Stimulated activated CD8-positive, alpha-beta memory T cell treated with anti-CD3 and anti-CD28 coated beads, Interleukin-4, amount 100 ng/mL, for 4 hours (primary cell): ENCODE measurements around the gene BTBD9.

Experiments
- DNase-seq, 2 donors: peaks; one replicate each; pipeline ENCODE4 v3.0.0-alpha.2; 2020; ENCODE audit warnings: low read depth in 2 of 2, low spot score in 1 of 2

BTBD9 gene

DNA sequence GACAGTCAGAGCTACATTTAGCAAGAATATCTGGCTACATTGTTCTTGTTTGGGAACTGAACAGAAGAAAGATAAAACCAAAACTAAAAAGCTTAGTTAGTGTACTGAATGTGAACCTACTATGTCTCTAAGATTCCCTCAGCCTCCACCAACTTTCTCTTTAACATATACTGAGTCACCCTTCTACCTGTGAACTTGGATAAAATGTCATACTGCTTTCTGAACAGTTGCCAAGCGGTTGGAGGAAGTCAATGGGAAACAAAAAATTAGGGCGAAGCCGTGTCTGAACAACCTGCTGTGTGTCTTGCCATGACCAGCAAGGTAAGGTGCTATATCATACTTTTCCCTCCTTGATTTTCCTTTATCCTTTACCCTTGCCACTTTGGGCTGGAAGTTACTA, 243.5 kb downstream of the BTBD9 start:
- DNase-seq = no peak

DNA sequence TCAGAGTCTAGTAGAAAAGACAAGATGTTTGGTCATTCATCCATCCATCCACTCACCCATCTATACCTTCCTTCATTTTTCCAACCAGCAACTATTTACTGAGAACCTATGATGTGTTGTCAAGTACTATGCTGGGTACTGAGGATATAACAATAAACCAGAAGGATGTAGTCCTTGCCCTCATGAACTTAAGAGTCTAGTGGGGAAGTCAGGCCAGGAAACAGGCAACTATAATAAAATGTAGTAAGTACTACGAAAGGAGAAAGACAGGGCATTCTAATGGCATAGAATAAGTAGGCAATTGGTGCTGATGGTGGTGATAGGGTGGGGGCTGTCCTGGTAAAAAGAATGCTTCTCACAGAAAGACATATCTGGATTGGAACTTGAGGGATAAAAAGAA, 245.7 kb downstream of the BTBD9 start:
- no peak for DNase-seq

DNA sequence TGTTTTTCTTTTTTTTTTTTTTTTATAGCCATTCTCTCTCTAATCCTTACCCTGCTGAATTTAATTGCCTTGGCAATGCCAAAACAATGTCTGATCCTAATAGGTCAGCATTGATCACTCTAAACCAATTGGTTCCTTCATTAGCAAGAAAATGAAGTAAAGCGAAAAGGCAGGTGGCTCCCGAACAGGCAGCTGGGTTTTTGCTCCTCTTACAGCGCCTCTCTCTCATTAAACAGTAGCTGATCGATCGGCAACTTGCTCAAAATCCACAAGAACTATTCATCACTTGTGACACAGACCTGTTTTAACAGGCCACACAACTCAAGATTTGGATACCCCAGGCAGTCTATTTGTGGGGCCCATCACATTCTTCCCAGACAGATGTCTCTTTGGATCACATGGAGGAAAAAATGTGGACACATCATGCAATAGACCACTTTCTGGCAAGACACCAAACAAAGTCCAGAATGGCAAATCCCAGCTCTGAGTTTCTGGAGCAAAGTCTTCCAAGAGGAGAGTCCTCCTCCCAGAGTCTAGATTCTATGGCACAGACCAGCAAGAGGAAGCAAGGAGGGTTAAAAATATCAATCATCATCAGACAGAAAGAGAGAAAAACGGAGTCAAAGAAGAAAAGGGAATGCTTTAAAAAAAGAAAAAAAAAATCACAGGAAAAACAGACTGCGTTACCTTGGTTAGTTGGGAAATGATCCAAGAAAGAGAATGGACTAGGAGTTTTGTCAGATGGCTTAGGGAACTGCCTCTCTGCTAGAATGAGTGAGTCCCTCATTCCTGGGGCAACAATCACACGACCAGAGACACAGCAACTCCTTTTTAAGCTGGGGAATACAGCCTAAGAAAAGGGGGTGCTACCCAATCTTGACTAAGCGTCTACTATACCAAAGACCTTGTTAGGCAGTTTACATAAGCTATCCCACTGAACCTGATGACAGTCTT, 247.8 kb downstream of the BTBD9 start:
- no peak for DNase-seq

DNA sequence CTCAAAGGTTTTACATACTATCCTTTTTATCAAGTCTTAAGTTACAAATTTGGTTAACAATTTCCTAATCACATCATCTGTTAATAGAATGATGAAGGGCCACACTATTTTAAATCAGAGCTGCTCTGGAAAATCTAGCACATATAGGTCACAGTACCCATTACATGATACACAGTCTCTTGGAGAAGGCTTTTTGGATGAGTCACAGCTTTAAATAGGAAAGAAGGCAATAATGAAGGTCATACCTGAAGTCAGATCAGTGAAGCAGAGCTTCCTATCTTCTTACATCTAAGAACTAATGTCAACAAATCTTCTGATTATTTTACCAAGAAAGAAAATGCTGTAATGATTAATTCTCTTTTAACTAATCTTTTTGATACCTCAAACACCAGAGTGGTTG, 248.5 kb downstream of the BTBD9 start:
- DNase-seq = no peak

DNA sequence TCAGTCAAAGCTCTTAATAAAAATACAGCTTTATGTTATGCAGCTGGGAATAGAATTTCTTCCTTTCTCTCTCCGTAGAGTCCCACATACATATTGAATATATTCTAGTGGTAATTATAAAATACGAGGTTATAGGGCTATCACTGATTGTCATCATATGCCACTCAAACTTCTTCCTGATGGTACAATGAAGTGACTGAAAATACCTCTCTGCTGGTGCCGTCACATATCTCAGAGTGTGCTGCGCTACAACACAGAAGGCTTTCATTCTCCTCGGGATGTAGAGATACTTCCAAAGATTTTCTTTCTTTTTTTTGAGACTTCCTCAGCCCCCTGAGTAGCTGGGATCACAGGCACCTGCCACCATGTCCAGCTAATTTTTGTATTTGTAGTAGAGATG, 249.9 kb downstream of the BTBD9 start:
- no peak for DNase-seq

DNA sequence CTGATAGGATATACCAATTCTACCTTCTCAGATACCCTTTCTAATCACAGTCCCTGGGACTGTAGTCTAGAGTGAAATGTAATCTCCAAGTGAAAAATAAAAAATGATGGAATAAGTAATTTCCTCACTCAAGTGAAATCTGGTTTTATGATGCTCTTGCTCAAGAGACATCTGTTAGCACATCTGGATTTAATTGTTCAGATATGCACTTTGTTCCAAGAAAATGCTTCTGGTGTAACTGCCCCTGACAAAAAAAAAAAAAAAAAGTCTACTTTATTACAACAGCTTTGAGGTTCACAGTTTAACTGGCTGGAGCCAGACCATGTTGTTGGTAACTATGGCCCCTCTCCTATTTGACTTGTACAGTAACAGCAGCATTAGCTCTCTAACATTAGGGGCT, 251.8 kb downstream of the BTBD9 start:
- DNase-seq = no peak

DNA sequence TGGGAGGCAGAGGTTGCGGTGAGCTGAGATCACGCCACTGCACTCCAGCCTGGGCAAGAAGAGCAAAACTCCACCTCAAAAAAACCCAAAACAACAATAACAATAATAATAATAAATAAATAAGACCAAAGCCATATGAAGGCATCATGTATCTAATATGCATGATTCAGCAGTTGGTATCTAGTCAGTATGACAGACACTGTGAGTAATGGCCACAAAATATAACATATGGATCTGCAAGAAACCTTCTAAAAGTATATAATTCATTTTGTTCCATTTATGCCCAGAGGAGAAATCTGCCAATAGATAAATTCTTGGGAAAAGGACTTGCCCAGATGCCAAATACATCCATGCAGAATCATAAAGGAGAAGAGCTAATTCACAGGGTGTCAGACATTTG, 252.3 kb downstream of the BTBD9 start:
- DNase-seq = no peak

DNA sequence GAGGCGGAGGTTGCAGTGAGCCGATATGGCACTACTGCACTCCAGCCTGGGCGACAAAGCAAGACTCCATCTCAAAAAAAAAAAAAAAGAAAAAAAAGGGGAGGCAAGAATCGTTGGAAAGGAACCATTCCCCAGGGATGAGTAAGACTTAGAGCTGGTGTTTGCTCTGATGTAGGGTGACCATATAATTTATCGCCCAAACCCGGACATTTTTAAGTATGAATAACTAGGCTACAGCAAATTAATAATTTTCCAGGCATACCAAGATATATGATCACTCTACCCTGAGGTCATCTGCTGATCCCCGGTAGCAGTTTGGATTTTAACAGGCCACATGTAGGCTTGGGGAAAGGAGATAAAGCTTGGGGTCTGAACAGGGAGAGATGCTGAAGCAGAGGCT, 260.9 kb downstream of the BTBD9 start:
- no peak for DNase-seq

DNA sequence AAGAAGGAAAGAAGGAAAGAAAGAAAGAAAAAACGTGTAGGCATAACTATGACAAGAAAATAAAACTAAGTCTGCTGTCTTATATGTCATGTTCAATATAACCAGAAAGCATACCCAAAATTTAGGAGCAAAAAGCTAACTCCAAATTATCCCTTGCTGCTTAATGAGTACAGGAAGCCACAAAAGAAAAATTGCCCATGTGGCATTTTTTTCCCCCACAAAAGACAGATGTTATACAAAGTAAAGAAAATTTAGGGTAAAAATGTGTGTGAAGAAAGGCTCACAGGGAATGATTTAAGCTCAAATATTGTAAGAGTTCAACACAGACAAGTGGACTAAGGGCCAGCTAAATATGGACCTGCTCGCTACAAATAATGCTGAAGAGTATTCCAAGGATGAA, 263.8 kb downstream of the BTBD9 start:
- no peak for DNase-seq

DNA sequence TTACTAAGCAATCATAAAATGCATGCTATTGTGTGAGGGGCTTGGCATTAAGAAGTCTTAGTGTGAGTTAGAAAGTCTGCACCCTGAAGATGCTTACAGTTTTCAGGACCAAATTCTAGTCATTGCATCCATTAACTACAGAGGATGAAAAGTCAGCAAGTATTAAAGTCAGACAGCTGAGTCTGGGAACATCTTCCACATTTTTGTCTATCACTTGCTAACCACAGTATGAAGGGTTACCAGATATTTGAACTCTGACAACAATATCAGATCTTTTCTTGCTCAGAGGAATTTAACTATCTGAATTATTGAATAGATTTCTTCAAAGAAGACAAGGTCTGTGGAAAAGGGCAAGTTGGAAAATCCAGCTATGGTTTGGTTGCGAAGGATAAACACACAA, 264.4 kb downstream of the BTBD9 start:
- DNase-seq = no peak

DNA sequence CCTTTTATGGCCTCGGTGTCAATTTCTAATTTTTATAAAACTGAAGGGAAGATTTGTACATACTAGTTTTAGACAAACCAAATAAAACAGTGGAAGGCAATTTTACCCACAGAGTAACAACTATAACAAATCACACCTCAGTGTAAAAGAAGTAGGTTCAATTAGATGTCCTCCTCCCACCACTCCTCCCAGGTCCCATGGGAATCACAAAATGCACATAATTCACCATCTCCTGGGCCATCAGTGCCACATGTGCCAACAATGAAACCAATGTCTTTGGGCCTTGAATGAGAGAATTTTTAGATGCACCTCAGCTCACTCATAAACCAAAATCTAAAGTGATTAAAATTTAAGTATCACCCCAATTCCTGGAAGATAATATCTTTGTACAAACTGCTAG, 267.8 kb downstream of the BTBD9 start:
- no peak for DNase-seq

DNA sequence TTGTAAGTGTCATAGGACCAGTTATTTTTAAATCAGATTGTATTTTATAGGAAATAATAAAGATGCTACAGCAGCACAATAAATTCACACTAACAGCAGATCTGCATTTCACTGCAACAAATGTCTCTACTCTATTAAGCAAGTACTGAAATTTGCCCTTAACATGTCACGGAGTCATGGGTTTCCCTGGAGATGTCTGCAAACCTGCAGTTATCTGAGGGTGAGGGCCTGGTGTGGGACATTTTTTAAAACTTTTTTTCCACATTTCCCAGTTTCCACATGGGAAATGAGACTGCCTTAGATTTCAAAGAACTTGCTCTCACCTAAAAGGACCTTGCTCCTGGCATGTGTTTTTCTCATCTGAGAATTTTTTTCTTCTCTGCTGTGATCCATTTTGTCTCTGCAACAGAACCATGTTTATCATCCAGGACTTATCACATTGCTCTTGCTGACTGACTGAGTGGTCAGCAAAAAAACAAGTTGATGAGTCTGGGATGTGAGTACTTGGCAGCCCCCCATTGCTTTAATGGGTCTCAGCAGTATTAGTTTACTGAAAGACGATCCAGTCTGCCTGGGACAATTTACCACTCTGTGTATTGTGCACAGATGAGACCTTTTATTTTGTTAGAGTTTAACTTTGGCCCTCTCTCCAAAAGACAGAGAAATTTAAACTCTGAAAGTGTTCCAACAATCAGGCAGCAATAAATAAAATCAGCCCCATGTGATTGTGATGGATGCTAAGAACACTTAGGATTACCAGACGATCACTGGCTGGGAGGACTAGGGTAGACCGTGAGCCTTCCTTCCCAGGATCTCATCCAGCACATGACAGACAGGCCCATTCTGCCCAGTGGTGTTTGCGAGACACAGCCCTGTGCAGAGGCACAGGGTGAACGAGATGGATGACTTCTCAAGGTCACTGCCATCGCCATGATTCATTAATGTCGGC, 268.8 kb downstream of the BTBD9 start:
- no peak for DNase-seq

DNA sequence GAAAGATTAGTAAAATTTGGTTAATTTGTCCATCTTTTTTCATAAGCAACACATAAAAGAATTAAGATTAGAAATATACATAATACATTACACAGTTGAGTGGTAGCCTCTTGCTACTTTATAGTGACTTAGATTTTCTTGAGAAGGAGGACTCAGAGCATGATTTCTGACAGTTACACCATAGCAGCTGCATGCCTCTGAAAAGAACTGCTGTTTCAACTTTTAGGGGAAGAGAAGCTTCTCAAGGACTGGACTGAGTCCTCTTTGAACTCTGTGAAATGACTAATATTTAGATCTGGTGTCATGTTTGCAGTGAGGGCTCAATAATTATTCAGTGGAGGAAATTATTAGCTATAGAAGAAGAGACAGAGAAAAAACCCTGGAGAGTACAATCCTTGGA, 272.5 kb downstream of the BTBD9 start:
- no peak for DNase-seq

DNA sequence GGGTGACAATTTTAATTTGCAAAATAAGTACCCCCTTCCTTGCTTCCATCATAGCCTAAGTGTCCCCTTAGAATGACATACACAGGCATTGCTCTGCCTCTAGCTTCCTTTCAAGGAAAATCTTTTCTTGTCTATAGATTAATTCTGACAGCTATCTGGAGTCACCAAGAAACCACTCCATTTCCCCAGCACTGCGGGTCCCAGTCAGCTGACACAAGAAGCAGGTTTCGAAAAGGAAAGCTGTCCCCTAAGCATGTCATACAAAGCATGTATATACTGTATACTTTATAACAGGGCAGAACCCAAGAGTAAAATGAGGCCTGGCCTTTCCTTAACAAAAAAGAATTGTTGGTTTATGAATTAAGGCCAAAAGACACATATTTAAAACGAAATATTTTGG, 273.5 kb downstream of the BTBD9 start:
- DNase-seq = no peak

DNA sequence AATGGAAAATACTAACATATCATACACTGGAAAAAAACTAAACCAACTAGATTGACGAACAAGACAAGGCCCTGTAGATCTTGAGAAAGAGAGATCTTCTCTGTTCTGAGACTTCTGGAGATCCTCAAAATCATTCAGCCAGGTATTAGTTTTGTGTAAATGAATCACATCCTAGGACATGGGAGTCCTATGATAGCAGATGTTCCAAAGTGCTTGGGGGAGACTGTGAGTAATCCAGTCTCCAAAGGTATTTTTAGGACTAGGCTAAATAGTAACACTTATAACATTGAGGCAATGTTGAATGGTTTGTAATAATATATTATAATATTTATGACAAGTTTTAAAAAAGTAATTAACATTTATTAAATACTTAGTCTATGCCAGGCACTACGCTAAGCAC, 275.0 kb downstream of the BTBD9 start:
- no peak for DNase-seq

DNA sequence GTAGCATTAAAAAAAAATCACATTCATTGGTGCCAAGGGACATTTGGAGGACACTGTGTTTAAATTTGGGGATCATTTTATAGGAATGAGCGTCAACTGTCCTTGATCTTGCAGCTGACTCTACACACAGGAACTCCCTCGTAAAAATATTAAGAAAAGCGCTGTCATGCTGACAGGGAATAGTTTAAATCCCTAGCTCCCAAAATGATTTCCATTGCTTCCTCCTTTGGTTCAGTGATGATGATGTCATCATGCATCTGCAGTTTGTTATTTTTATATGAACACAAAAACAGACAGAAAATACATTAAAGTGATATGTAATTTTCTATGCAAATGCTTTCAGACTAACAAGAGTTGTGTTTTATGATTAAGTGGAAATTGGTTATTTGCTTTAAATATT, 275.6 kb downstream of the BTBD9 start:
- no peak for DNase-seq

DNA sequence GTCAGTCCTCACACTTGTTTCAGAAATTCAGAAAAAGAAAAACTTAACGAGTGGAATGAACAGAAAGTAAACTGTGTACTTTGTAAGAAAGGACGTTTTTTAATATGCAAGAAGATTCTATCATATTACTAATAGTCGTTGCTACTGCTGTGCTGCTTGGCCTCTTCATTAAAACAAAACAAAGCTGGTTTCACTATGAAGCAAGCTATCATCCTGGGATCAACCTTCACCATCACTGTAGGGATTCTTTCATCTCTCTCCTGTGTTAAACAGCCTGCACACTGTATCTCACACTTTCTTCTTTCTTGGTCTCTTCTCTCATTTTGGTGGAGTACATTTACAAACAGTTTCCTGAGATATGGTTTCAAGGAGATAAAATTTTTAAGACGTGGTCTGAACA, 284.2 kb downstream of the BTBD9 start:
- DNase-seq = no peak

DNA sequence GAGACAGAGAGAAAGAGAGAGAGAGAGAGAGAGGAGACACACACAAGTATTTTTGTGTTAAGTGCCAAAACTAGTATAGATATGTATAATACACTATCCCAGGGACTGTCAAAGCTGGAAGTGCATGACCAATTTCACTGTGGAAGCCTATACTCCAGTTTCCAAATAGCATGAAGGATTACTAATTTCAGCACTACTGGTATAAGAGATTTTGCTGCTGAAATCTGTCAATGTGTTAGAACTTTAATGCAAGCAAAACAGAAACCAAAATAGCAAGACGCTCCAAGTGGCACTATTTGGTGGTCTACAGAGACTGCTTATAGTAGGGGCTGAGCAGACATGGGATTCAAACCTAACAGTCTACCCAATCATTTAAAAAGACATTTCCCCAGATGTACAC, 284.8 kb downstream of the BTBD9 start:
- no peak for DNase-seq

DNA sequence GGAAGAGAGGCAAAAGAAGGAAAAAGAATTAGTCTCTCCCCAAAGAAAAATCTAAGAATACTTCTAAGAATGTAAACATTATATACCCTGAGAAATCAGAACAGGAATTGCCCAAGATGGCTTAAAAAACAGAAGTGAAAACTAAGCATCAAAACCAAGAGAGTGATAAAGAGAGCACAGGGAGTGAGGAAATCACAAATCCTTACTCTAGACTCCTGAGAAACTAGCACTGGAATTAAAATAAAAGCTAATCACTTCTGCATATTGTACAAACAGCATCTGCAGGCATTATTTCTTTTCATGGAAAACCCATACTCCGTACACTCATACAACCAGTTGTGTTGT, 285.7 kb downstream of the BTBD9 start:
- DNase-seq = no peak

DNA sequence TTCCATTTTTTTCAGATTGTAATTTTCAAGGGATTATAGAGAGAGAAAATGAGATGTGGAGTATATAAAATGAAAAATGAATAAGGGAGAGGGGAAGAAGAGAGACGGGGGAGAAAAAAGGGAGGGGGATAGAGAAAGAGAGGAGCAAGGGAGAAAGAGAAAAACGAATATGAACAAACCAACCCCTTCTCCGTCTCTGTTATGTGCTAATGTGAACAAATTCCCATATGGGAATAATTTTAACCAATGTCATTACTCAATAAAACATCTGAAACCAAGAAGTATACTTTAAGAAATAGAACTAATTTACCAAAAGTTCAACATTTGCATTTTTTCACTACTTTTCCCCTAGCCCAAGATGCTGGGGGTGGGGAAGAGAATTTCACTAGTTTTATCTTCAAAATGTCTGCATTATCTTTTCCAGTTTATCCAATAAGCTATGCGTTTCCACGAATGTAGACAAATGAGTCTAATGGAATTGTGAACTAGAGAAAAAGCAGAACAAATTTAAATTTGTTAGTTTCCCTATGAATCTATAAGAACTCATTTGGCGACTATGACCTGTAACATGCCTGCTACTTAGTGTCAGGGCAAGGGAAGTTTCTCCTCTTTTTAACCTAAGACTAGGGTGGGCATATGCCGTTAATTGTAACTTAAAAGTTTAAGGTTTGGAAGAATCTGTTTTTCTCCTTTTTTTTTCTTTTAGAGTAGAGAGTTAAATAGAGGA, 286.3 kb downstream of the BTBD9 start:
- no peak for DNase-seq

DNA sequence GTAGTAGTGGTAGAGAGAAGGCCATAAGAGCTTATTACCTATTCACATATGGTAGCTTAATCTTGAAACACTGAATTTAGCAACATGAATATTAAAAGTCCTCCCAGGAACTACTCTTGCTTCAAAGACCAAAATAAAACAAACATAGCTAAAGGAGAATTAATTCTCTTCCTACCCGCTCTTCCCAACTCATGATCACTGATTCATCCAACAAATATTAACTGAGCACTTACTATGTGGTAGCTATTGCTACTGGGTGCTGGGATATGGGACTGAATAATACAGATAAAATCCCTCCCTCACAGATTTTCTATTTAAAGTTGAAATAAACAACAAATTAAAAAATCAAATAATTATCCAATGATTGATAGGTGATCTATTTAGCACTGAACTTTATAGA, 287.1 kb downstream of the BTBD9 start:
- no peak for DNase-seq

DNA sequence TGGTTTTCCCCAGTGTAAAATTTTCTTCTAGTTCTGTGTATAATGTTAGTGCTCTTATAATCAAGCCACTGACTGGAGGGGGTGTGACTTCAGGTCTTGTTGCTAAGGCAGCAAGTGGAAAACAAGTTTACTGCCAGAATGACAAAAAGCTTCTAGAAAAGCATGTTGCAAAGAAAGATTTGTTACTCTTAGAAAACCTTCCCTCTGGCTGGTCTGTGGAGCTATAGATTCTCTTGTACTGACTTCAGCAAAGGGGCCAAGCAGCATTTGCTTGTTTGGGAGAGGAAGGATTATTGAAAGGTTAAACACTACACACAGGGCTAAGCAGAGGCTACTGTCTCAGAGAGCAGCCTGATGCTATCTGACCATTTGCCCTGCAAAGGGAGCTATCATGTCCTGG, 288.8 kb downstream of the BTBD9 start:
- DNase-seq = no peak
